ENCODE data around the gene CNOT4.

DNA sequence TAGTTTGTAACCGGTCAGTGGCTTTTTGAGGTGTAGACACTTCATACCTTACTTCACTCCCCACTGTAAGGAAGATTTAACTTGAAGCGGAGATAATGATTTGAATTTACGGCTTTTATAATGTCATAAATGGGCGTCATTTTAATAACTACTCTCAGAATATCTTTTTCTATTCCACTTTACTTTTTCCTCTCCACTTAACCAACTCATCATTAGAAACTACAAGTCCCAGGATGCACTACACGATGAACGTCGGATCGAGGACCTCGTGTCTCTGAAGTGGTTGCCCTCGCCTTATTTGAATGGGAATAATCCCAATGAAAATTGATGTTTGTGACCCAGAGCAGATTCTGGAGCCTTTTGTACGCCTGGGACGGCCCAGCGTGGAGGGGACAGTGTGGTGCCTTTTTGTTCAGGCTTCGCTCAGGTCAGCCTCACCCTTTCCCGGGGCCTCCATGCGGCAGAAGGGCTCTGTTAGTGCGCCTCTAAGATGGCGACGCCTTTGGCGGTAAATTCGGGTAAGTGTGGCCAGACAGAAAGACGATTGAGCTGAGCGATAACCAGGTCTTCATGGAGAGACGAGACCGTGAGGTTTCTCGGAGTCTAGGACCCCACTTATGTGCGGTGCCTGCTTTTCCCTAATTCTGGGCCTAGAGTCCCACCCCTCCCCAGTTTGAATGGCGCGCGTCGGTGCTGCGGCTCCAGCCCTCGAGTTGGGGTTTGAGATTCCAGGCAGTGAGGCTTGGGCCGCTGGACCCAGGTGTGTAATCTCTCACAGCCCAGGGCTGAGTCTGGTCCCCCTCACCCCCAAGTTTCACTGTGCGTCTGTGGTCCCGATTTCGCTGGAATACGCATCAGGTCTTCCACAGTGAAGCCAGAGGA, 47.8 kb upstream of the CNOT4 start, which contains the start of gene NUP205:
- TF ChIP-seq POLR2A (IDR thresholded peaks at IDR 0.05; ENCODE audit: low read length) (peak; percentile 93), GATA1 (IDR thresholded peaks at IDR 0.05; ENCODE audit: low read depth, low read length) (no peak)

Measured in erythroblast (primary cell).